ENCODE results near the gene CYLD. TPM values are rescaled to one million over a fixed set of nuclear protein-coding genes. Genes with fewer than 3 reads are reported as not detected.
A peak's percentile ranks its signal among the peaks of the same experiment; 100 is the strongest.

Gene CYLD
- total and polyA plus RNA-seq, 8 donors, result 27.1 to 52.1 (median 30.3) TPM

GRCh38 chr16:50739031-50739430 lies 2.9 kb upstream of the CYLD start:
- Histone ChIP-seq H3K4me1 (peaks cover 8 to 18% of the 10 kb centered on the region in 2 donors), H3K27me3 (no peaks in the 10 kb centered on the region), H3K4me3 (no peak overlapping the region), H3K9me3 (no peaks in the 10 kb centered on the region), H3K27ac (no peak overlapping the region), H3K36me3 (no peaks in the 10 kb centered on the region)
- intact Hi-C loops (cut with DNase I), result no loop called here
- no peak for DNase-seq
- no peak for ATAC-seq
- TF ChIP-seq, protein P1, sequence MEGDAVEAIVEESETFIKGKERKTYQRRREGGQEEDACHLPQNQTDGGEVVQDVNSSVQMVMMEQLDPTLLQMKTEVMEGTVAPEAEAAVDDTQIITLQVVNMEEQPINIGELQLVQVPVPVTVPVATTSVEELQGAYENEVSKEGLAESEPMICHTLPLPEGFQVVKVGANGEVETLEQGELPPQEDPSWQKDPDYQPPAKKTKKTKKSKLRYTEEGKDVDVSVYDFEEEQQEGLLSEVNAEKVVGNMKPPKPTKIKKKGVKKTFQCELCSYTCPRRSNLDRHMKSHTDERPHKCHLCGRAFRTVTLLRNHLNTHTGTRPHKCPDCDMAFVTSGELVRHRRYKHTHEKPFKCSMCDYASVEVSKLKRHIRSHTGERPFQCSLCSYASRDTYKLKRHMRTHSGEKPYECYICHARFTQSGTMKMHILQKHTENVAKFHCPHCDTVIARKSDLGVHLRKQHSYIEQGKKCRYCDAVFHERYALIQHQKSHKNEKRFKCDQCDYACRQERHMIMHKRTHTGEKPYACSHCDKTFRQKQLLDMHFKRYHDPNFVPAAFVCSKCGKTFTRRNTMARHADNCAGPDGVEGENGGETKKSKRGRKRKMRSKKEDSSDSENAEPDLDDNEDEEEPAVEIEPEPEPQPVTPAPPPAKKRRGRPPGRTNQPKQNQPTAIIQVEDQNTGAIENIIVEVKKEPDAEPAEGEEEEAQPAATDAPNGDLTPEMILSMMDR (IDR thresholded peaks at IDR 0.05), result no peak

GRCh38 chr16:50740736-50741135 lies 1.1 kb upstream of the CYLD start:
- intact Hi-C loops (cut with DNase I), result no loop called here
- ATAC-seq, result no peak
- H3K36me3 ChIP-seq, result no peaks in the 10 kb centered on the region
- H3K27me3 ChIP-seq, result no peaks in the 10 kb centered on the region
- no peak for DNase-seq
- peaks cover 8 to 34% of the 10 kb centered on the region in 2 donors for H3K4me1 ChIP-seq
- H3K27ac ChIP-seq, result peak overlapping the region in 1 of 2 donors; percentile 96
- no peaks in the 10 kb centered on the region for H3K9me3 ChIP-seq
- TF ChIP-seq, protein P1 (IDR thresholded peaks at IDR 0.05), result no peak
- H3K4me3 ChIP-seq, result peak overlapping the region in 1 of 2 donors; percentile 84

DNA sequence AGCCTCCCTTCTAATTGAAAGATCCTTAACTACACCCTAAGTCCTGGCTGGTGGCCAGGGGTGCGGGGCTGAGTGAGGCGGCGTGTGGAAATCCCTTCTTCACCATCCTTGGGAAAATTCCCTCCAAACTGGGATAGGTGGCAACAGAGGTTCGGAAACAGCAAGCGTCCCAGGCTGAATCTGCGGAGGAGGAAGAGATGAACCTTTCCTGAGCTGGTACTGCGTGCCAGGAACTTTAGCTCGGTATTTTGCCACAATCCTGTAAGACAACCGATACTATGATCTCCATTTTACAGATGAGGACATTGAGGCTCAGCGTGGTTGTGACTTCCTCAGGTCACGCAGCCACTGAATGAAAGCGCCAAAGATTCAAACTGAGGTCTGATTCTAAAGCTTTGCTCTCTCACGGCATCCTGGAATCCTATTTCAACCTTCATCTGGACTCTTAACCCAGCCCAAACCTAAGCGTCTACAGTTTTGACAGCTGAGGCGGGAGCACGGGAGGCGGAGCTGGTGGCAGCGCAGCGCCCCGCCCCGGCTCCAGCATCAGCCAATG lies 583 bp upstream of the CYLD start:
- ATAC-seq (peak; percentile 2), DNase-seq (peak in 1 of 4 donors; percentile 41)
- TF ChIP-seq, protein P1 (IDR thresholded peaks at IDR 0.05), result no peak
- intact Hi-C loops (cut with DNase I), result no loop called here
- Histone ChIP-seq H3K9me3 (no peaks in the 10 kb centered on the region), H3K4me1 (peaks cover 8 to 40% of the 10 kb centered on the region in 2 donors), H3K4me3 (peak overlapping the region; percentile 30 to 84), H3K36me3 (no peaks in the 10 kb centered on the region), H3K27me3 (no peaks in the 10 kb centered on the region), H3K27ac (peak overlapping the region; percentile 78 to 96)

DNA sequence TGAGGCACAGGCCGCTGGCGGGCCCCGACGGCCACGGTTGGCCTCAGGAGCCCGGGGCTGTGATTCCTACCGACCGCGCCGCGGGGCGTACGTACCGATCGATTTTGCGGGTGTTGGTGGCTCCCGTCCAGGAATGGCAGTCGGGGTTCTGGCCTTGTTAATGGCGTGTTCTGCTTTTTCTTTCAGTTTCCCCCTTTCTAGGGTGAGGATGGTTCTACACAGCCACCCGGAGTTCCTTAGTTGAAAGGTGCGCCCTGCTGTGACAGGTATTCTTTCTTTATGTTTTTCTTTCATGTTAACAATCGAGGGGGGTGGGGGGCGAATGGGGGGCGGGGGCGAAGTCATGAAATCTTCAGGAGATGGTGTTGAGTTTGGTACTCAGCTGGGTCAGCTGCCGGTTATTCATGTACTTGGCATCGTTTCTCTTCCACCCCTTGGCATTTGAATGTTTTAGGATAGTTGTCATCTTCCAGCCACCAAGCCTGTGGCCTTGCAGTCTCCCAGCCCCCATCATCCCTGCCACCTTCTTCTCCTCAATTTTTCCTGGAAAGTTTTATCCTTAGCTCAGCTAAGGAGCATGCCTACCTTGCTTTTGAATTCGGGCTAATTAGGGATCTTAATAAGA lies 802 bp downstream of the CYLD start:
- no peaks in the 10 kb centered on the region for H3K27me3 ChIP-seq
- DNase-seq, result peak in 1 of 4 donors; percentile 38
- TF ChIP-seq, protein P1 (IDR thresholded peaks at IDR 0.05), result no peak
- no peak for ATAC-seq
- intact Hi-C loops (cut with DNase I), result no loop called here
- peaks cover 8 to 54% of the 10 kb centered on the region in 2 donors for H3K4me1 ChIP-seq
- no peaks in the 10 kb centered on the region for H3K36me3 ChIP-seq
- no peaks in the 10 kb centered on the region for H3K9me3 ChIP-seq
- peak overlapping the region; percentile 81 to 84 for H3K4me3 ChIP-seq
- H3K27ac ChIP-seq, result peak overlapping the region; percentile 89 to 96

GRCh38 chr16:50743581-50744225 lies 1.8 kb downstream of the CYLD start:
- Histone ChIP-seq H3K4me3 (peak overlapping the region in 1 of 2 donors; percentile 84), H3K4me1 (peaks cover 8 to 60% of the 10 kb centered on the region in 2 donors), H3K36me3 (no peaks in the 10 kb centered on the region), H3K9me3 (no peaks in the 10 kb centered on the region), H3K27me3 (no peaks in the 10 kb centered on the region), H3K27ac (peak overlapping the region; percentile 89 to 96)
- intact Hi-C loops (cut with DNase I), result no loop called here
- no peak for DNase-seq
- no peak for ATAC-seq
- TF ChIP-seq, protein P1 (IDR thresholded peaks at IDR 0.05), result no peak
